Raji (cell line): ENCODE results near the gene RAD51B.

Source experiments
- POLR2A ChIP-seq: IDR thresholded peaks from 2 replicates; pipeline ENCODE4 v1.6.1; 2011; ENCODE audit warnings: low read depth, low read length, control low read depth; ENCODE audit not compliant: insufficient read depth

The RAD51B gene

GRCh38 chr14:67918838-67919237, 99.3 kb downstream of the RAD51B start:
- TF ChIP-seq POLR2A: no peak

GRCh38 chr14:67919259-67920032, 99.9 kb downstream of the RAD51B start:
- TF ChIP-seq POLR2A: no peak

- no peak for TF ChIP-seq POLR2A
Observed at GRCh38 chr14:67926821-67927220, 107.2 kb downstream of the RAD51B start.

- no peak for TF ChIP-seq POLR2A
Observed at GRCh38 chr14:67927244-67927643, 107.7 kb downstream of the RAD51B start.

GRCh38 chr14:67928375-67928774, 108.8 kb downstream of the RAD51B start:
- no peak for TF ChIP-seq POLR2A

- no peak for TF ChIP-seq POLR2A
Observed at GRCh38 chr14:67932708-67933246, 113.2 kb downstream of the RAD51B start.

GRCh38 chr14:67933266-67933665, 113.7 kb downstream of the RAD51B start:
- no peak for TF ChIP-seq POLR2A

- TF ChIP-seq POLR2A: no peak
Observed at GRCh38 chr14:67934087-67934486, 114.5 kb downstream of the RAD51B start.

GRCh38 chr14:67934862-67935261, 115.3 kb downstream of the RAD51B start:
- TF ChIP-seq POLR2A: no peak

- no peak for TF ChIP-seq POLR2A
Observed at GRCh38 chr14:67935371-67935770, 115.8 kb downstream of the RAD51B start.

GRCh38 chr14:67938071-67938470, 118.5 kb downstream of the RAD51B start:
- no peak for TF ChIP-seq POLR2A

GRCh38 chr14:67940486-67941455, 121.2 kb downstream of the RAD51B start:
- no peak for TF ChIP-seq POLR2A

- TF ChIP-seq POLR2A: no peak
Observed at GRCh38 chr14:67941456-67942018, 122.0 kb downstream of the RAD51B start.

GRCh38 chr14:67942080-67942710, 122.6 kb downstream of the RAD51B start:
- no peak for TF ChIP-seq POLR2A

GRCh38 chr14:67943947-67944346, 124.4 kb downstream of the RAD51B start:
- no peak for TF ChIP-seq POLR2A
